Germinal center (tissue), 1 donor: ENCODE measurements around the gene SAP30L.

Source experiments
- DNase-seq: peaks from one replicate; pipeline ENCODE4 v3.0.0; 2012; ENCODE audit warnings: mixed read lengths, low spot score

Gene SAP30L, protein sequence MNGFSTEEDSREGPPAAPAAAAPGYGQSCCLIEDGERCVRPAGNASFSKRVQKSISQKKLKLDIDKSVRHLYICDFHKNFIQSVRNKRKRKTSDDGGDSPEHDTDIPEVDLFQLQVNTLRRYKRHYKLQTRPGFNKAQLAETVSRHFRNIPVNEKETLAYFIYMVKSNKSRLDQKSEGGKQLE

DNA sequence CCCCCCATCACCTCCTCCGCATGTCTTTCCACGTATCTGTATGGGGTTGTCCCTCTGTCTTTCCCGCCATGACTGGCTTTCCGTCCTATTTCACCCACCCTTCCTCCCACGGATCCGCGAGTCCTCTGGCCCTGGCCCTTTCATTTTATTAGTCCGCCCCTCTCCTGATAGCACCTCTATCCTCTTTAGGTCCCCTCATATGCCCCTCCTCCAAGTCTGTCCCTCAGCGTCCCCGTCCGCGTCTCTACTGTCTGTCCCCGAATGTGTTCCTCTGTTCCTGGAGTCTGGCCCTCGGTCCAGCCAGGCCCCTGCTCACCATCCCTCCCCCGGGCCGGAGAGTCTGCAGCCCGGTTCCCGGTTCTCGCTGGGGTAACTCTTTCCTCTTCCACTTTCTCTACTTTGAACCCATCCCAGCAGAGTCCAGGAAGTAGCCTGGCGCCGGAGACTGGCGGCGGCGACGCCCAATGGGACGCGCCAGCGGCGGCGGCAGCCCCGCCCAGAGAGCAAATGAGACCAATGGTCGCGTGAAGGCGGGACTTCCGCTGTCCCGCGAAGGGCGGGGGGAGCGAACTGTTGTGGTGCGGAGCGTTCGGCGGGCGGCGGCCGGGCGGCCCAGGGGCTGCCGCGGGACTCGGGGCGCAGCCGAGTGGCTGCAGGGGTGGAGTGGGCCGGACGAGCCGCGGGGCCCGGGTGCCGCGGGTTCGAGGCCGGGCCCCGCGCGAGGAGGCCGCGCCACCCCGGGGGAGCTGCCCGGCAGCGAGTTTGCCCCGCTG, at the start of gene SAP30L:
Gene SAP30L (plus strand): TSS at position 576 of the 773 bp plus-strand sequence. CDS start 608 bp downstream, outside the sequence.
- DNase-seq = peak; percentile 100

DNA sequence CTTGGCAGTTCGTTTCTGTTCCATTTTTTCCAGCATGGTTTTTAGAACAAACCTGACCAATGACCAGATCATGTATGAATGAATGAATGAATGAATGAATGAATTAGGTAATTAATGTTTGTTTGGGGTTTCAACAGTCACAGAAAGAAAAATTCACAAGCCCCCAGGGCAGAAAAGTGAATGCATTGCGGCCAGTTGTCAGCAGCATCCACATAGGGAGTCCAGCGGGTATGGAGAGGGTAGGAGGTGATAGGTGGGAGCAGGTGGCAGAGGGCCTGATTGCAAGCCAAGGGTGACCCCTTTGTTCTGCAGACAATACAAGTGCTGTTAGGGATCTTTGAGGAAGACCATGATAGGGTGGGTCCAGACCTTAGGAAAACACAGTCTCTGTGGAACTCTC, 49.7 kb upstream of the SAP30L start:
- DNase-seq = no peak

DNA sequence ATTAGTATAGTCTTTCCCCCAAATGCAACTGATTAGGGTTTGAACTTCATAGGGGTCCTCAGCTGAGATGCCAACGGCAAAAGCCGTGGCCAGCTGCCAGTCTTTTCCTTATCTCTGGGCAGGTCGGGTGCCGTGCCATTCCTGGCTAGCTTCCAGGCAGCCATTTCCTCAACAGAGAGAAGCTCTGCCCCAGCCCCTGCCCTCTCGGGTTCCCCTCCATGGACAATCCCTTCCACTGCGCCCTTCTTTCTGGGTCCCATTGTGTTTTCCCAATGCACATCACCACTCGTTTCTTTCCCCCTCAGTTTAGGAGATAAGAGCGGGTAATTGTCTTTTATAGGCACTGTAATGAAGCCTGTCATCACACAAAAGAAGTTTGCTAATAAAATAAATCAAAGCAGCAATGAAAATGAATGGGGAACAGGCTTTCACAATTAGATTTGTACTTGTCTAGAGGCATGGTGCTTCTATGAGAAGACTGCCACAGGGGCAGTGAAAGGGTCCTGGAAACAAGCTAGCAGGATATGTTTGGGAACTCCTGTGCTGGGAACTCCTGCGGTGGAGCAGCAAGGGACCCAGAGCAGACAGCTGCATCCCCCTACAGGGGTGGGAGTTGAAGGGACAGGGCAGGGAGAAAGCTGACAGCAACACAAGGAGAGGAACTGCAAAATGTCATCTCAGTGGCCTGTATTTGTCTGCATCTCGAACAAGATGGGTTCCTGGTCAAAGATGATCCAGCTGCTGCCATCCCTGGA, 48.0 kb upstream of the SAP30L start:
- DNase-seq = no peak

DNA sequence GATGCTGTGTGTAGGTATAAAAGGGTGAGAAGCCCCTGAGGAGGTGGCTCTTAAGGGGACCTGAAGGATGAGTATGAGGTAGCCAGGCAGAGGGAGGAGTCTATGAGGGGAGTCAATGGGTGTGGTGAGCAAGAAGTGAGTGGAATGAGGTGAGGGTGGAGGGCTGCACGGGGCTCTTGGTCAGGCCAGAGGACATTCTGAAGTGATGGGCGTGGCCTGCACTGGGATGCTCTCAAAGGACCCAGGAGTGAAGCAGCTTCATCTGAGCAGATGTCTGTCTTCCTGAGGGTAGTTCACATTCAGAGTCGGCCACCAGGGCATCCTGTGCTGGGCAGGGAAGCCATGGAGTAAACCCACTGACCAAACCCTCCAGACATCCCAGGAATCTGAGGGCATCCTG, 45.1 kb upstream of the SAP30L start:
- no peak for DNase-seq

DNA sequence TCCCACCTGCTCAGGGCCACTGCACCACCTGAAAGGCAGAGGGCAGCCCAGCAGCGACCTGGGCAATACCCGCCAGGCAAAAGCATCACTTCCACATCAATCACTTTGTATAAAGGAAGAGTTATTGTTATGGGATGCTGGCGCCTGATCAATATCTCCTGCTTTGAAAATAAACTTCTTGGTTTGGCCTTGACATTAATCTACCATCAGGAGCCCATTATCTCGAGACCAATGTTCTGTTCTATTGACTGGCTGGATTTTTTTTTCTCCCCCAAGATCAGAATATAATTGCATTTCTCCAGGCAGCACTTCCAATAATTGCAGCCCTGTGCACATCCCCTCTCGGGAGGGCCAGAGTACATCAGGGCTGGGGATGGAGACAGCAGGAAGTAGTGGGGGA, 44.4 kb upstream of the SAP30L start:
- DNase-seq = no peak

DNA sequence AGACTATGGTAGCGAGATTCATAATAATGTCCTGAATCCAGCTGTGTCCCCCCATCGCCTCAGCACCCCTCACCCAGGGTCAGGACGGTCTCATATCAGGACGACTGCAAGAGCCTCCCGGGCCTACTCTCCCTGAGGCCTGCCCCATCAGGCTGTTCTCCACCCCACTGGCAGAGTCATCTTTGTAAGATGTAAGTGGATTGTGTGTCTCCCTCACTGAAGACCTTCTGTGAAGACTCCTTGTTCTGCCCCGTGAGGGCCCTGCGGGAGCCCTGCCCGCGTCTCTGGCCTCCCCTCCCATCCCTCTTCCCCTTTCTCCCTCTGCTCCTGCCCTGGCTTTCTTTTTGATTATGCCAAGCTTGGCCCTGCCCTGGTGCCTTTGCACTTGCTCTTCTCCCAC, 43.9 kb upstream of the SAP30L start:
- DNase-seq = no peak

DNA sequence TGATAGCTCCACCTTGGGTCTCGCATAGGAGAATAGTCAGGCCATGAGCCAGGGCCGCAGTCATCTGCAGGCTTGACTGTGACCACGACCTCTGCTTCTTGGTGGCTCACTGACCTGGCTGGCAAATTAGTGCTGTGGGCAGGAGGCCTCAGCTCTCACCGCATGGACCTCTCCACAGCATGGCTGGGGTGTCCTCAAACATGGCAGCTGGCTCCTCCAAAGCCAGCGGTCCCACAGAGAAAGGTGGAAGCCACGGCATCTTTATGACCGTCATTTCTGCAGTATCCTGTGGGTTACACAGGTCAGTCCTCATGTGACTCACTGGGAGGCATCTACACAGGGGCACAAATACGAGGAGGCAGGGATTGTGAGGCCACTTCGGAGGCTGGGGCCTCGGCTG, 43.2 kb upstream of the SAP30L start:
- no peak for DNase-seq

DNA sequence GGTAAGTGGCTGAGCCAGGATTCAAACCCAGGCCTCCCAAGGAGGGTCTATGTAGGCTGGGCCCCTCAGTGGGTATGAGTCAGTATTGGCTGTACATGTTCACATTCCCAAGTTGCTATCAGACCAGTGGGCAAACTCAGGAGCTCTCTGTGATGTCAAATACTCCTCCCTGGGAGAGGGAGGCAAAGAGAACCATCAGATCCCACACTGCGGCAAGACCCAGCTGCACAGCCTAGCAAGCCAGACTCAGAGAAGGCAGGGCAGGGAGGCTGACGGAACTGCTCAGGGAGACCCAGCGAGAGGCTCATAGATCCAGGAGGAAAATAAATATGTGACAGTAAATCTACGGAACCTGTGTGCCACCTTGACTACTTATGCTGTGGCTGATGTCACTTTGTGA, 42.6 kb upstream of the SAP30L start:
- DNase-seq = no peak

DNA sequence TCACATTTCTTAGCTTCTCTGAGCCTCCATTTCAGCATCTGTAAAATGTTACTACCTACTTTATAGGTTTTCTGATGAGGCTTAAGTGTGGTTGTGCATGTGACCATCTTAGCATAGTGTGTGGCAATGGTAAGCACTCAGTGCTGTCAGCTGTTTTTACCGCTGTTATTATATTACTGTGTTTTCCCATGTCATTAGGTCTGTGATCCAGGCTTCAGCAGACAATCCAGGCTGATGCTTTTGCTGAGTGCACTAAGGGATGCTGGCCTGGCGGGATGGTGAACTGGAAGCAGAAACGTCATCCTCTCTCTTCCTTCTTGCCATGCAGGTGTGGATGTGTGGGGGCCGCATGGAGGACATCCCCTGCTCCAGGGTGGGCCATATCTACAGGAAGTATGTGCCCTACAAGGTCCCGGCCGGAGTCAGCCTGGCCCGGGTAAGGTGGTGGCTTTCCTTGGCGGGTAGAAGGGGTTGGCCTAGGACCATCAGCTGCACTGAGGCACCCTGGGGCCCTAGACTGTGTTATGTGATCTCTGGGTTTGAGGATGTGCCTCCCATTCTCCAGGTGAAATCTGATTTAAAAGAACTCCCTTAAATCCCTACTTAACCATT, 41.9 kb upstream of the SAP30L start:
- DNase-seq = no peak

DNA sequence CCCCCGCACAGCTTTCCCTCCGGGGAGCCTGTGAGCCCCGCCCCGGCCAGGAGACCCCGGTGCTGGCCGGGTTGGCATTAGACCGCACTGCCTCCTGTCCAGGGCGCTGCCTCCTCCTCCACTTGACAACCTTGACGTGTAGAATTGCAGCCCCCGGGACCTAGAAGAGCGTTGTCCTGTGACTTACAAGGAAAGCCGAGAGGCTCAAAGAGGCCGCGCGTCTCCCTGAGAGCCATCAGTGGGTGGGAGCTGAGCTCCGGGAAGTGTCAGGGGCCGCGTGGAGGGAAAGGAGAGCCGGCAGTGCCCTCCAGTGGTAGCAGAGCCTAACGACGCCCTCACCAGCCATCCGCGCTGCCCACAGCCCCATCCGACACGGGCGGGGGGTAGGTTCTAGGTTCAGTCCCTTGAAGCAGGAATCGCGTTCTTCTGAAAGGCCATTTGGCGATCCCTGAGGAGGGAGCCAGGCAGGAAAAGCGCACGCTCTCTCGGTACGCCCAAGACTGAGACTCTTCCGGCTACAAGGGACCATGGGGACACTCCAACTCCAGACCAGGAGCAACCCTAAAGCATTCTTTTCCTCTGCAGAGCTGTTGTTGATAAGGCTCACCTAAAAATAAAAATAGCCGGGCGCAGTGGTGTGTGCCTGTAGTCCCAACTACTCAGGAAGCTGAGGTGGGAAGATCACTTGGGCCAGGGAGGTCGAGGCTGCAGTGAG, 40.6 kb upstream of the SAP30L start:
- peak; percentile 85 for DNase-seq

DNA sequence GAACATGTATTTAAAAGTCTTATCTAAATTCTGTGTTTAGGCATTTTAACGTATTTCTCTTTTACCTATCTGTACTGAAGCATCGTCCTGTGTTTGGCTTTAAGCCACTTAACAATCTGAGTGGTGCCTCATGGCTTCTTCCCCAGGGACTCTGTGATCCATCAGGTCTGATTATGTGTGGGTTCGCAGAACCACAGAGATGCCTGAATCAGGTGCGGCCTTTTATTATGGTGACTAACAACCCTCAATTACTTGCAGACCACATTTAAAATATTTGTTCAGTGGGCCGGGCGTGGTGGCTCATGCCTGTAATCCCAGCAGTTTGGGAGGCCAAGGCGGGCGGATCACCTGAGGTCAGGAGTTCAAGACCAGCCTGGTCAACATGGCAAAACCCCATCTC, 39.6 kb upstream of the SAP30L start:
- no peak for DNase-seq

DNA sequence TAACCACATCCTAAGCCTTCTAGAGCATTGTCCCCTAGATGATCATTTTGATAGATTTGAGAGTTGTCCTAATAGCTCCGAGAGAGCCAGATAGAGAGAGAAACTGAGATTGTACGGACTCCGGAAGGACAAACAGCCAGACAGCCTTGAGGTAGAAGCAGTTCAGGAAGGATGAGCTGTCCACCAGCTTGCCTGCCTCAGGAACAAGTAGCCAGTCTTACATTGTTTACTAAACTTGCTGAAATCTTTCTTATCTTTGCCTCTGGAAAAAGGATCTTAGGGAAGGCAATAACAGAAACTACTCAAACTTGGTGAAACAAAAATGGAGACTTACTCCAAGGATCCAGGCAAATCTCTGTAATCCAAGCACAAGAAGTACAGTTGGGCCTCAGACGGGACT, 39.0 kb upstream of the SAP30L start:
- no peak for DNase-seq

DNA sequence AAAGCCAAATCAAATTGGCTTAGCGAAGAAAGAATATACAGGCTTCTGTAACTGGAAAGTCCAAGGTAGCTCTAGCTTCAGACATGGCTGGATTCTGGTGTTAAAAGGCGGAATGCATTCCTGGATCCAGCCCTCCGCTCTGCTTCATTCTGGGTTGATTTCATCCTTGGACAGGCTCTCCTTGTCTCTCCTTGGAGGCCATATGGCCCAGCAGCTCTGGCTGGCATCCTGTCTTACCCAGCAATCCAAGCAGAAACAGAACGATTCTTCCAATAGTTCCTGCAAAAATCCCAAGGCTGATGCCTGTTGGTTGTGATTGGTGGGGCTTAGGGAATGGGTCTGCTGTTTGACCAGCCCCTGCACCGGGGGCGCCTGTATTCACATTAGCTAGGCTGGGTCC, 37.0 kb upstream of the SAP30L start:
- no peak for DNase-seq

DNA sequence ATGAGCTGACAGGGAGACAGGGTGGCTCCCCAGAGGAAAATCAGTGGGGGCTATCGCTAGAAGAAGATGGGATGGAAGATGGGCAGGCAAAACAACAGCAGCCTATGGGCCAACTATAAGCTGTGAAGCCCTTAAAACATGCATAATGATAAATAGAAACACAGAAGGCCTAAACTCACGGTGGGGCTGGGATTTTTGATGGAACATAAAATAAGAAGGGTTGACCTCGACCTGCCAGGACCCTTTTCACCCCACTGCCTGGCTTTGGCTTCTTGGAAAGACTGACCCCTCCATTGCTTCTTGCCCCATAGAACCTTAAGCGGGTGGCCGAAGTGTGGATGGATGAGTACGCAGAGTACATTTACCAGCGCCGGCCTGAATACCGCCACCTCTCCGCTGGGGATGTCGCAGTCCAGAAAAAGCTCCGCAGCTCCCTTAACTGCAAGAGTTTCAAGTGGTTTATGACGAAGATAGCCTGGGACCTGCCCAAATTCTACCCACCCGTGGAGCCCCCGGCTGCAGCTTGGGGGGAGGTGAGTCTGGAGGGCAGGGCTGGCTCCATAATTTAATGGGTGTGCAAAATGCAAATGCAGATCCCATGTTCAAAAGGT, 36.5 kb upstream of the SAP30L start:
- no peak for DNase-seq

DNA sequence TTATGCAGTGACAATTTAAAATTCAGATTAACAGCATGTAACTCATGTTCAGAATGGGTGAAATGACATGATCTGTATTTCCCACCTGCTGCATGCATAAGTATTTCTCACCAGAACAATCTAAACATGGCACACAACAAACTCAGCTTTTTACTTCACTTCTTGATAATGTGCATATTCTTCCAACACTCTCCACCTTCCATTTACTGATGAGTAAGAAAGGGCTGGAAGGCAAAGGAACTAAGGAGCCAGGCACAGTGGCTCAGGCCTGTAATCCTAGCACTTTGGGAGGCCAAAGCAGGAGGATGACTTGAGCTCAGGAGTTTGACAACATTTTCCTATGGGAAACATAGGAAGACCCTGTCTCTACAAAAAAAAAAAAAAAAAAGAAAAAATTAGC, 35.8 kb upstream of the SAP30L start:
- DNase-seq = no peak

DNA sequence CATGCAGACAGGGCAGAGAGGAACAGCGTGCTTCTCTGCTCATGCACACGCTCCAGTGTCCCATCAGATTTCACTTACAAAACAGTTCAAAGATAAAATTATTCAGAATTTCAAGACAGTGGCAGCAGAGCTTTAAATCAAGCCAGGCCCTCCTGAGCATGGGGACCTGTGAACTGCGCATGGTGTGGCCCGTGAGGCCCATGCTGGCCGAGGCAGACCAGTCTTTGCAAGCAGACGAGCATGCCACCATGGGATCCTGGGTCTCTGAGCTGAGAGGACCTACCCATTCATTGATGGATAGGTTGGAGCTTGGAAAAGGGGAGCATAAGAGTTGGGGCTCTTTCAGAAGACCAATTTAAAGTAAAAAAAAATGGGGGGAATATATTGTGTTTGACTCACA, 35.0 kb upstream of the SAP30L start:
- DNase-seq = no peak

DNA sequence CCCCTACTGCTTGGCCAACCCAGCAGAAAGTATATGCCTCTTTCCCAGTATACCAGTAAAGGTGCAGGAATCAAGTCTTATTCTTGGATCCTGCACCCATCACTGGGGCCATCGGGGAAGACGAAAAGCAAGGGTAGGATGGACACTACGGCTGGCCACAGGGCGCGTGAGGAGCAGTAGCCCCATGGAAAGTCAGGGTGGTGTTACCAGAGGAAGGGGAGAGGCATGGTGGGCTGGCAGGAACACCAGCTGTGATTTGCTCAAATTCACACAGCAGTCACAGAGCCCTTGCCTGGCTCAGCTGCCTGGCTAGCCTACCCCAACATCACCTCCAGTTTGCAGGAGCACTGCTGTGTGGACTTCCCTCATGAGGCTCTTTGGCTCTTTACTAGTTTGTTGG, 34.5 kb upstream of the SAP30L start:
- no peak for DNase-seq

DNA sequence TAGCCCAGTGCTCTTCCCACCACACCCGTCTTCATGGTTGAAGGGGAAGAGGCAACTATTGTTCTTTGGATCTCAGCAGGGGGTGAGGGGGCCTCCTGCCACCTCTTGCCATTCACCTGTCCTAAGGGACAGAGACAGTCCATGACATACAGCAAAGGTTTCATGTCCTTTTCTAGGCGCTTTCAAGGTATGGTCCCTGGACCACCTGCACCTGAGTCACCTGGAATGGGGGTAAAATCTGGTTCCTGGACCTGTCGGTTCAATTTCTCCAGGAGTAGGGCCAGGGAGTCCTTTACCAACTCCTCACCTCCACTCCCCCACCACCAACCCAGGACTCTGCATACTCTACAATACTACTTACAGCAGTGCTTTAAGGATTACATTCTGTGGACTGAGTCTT, 33.5 kb upstream of the SAP30L start:
- DNase-seq = no peak

DNA sequence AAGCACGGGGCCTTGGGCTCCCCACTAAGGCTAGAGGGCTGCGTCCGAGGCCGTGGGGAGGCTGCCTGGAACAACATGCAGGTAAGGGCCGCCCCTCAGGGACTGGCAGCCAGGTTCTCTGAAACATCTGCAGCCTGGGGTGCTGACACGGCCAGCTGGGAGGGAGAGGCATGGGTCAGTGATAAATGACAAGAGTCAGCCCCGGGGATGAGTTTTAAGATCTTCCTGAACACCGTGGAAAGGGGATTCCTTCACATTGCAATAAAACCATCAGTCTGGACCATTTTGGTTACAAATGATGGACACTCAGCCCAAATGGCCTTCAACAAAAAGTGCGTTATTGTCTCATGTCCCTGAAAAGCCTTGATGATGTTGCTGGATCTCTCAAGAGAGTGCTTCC, 32.9 kb upstream of the SAP30L start:
- no peak for DNase-seq

DNA sequence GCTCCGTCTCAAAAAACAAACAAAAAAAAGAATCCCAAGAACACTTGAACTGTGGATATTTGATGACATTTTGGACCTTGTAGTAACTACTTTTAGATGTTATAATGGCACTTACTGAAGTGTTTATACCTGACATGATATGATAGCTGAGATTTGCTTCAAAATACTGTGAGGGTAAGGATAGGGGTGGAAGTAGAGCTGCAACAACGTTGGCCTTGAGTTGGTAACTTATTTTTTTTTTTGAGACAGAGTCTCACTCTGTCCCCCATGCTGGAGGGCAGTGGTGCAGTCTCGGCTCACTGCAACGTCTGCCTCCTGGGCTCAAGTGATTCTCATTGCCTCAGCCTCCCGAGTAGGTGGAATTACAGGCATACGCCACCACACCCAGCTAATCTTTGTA, 30.7 kb upstream of the SAP30L start:
- DNase-seq = no peak

DNA sequence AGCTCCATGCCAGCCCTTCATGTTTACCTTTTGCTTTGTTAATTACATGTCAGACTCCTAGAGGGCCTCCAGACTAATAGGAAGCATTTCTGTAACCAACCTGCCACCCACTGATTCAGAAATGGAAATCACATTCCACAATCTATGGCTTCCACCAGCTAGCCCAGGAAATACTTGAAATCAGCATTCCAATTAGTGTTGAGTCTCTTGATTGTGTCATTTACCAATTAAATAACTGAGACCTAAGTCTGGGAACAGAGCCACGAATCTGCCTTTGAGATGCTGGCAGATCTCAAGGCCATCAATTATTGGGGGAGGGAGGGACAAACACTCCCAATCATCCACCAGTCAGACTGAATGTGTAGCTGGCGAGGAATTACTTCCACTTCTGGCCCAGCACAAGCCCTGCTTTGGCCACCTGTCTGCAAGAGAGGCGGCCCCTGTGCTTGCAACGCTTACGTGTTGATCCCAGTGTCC, 27.4 kb upstream of the SAP30L start:
- DNase-seq = no peak

DNA sequence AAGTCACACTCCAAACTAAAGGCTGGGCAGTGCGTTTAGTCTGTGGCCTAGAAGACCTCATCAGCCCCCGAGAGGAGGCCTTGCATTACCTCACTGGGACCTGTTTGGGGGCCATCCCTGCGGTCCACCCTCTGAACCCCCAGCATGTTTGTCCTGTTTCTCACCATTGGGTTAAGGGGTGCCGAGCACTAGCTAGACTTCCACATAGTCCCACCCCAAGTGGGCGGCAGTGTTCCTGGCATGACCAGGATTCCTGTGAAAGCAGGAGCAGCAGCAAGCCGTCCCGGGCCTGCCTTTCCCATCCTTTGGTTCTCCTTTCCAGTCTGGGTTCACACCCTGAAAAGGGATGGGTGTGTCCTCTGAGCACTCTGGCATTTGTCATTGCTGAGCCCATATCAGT, 26.6 kb upstream of the SAP30L start:
- DNase-seq = no peak
